ENCODE measurements around the gene CNPY1.

Gene CNPY1

DNA sequence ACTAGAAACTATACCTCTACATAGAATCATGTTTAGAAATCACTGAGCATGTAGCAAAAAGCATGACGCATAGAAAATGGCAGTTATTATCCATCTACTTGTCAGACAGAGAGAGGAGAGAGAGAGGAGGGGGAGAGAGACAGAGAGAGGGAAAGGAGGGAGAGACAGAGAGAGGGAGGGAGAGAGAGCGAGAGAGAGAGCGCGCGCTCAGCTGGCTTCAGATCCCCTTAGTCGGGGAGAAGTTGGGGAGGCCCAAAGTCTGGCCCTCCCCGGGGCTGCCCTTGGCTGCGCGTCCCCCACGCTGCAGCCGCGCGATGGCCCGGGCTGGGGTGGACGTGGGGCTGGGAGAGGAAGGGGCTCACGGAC lies 37.0 kb downstream of the CNPY1 start:
- DNase-seq (ENCODE audit: extremely low read depth, insufficient read length) = no peak
- H3K4me3 ChIP-seq (replicated peaks; ENCODE audit: low read depth, low read length) = no peak overlapping the region
- no peaks in the 10 kb centered on the region for H3K36me3 ChIP-seq (ENCODE audit: control insufficient read depth, insufficient read depth, low read length)
- TF ChIP-seq, protein P1, sequence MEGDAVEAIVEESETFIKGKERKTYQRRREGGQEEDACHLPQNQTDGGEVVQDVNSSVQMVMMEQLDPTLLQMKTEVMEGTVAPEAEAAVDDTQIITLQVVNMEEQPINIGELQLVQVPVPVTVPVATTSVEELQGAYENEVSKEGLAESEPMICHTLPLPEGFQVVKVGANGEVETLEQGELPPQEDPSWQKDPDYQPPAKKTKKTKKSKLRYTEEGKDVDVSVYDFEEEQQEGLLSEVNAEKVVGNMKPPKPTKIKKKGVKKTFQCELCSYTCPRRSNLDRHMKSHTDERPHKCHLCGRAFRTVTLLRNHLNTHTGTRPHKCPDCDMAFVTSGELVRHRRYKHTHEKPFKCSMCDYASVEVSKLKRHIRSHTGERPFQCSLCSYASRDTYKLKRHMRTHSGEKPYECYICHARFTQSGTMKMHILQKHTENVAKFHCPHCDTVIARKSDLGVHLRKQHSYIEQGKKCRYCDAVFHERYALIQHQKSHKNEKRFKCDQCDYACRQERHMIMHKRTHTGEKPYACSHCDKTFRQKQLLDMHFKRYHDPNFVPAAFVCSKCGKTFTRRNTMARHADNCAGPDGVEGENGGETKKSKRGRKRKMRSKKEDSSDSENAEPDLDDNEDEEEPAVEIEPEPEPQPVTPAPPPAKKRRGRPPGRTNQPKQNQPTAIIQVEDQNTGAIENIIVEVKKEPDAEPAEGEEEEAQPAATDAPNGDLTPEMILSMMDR (IDR thresholded peaks at IDR 0.05; ENCODE audit: insufficient read depth, low read length, poor library complexity, severe bottlenecking) = no peak
- no peaks in the 10 kb centered on the region; the same call in 1 of the 2 replicates for H3K27me3 ChIP-seq (replicated peaks; ENCODE audit: control insufficient read depth, insufficient read depth, low read length)

- no peaks in the 10 kb centered on the region; the same call in 1 of the 2 replicates for H3K27me3 ChIP-seq (replicated peaks; ENCODE audit: control insufficient read depth, insufficient read depth, low read length)
- TF ChIP-seq, protein P1 (IDR thresholded peaks at IDR 0.05; ENCODE audit: insufficient read depth, low read length, poor library complexity, severe bottlenecking) = no peak
- no peaks in the 10 kb centered on the region for H3K36me3 ChIP-seq (ENCODE audit: control insufficient read depth, insufficient read depth, low read length)
- DNase-seq (ENCODE audit: extremely low read depth, insufficient read length) = no peak
- no peak overlapping the region for H3K4me3 ChIP-seq (replicated peaks; ENCODE audit: low read depth, low read length)
These were observed 37.7 kb downstream of the CNPY1 start for GRCh38 chr7:155508376-155509358.

- H3K36me3 ChIP-seq (ENCODE audit: control insufficient read depth, insufficient read depth, low read length) = no peaks in the 10 kb centered on the region
- H3K4me3 ChIP-seq (replicated peaks; ENCODE audit: low read depth, low read length) = no peak overlapping the region
- H3K27me3 ChIP-seq (replicated peaks; ENCODE audit: control insufficient read depth, insufficient read depth, low read length) = no peaks in the 10 kb centered on the region; the same call in 1 of the 2 replicates
- TF ChIP-seq, protein P1 (IDR thresholded peaks at IDR 0.05; ENCODE audit: insufficient read depth, low read length, poor library complexity, severe bottlenecking) = no peak
- DNase-seq (ENCODE audit: extremely low read depth, insufficient read length) = no peak
These were observed 38.8 kb downstream of the CNPY1 start for GRCh38 chr7:155507576-155507975.

- DNase-seq (ENCODE audit: extremely low read depth, insufficient read length) = no peak
- H3K27me3 ChIP-seq (replicated peaks; ENCODE audit: control insufficient read depth, insufficient read depth, low read length) = no peaks in the 10 kb centered on the region; the same call in 1 of the 2 replicates
- no peaks in the 10 kb centered on the region for H3K36me3 ChIP-seq (ENCODE audit: control insufficient read depth, insufficient read depth, low read length)
- TF ChIP-seq, protein P1 (IDR thresholded peaks at IDR 0.05; ENCODE audit: insufficient read depth, low read length, poor library complexity, severe bottlenecking) = no peak
- no peak overlapping the region for H3K4me3 ChIP-seq (replicated peaks; ENCODE audit: low read depth, low read length)
These were observed 39.5 kb downstream of the CNPY1 start for GRCh38 chr7:155506854-155507337.

- no peak for DNase-seq (ENCODE audit: extremely low read depth, insufficient read length)
- no peaks in the 10 kb centered on the region for H3K36me3 ChIP-seq (ENCODE audit: control insufficient read depth, insufficient read depth, low read length)
- TF ChIP-seq, protein P1 (IDR thresholded peaks at IDR 0.05; ENCODE audit: insufficient read depth, low read length, poor library complexity, severe bottlenecking) = no peak
- no peak overlapping the region for H3K4me3 ChIP-seq (replicated peaks; ENCODE audit: low read depth, low read length)
- H3K27me3 ChIP-seq (replicated peaks; ENCODE audit: control insufficient read depth, insufficient read depth, low read length) = no peaks in the 10 kb centered on the region; the same call in 1 of the 2 replicates
These were observed 41.0 kb downstream of the CNPY1 start for GRCh38 chr7:155505422-155505793.
